PC-9 (cell line): ENCODE measurements around the gene TTLL1. TPM values are rescaled to one million over a fixed set of nuclear protein-coding genes. Genes with fewer than 3 reads are reported as not detected.

Experiments
- Bru-seq: library from RNA; stranded (reverse); fragments of 400-500 nt; gene quantifications from one replicate; lab custom pipeline; 2021; lab: Mats Ljungman, UMichigan
- BruChase-seq, 2 experiments: library from RNA; stranded (reverse); fragments of 400-500 nt; gene quantifications; one replicate each; lab custom pipeline; 2021; lab: Mats Ljungman, UMichigan
- BruUV-seq: library from RNA; stranded (reverse); fragments of 400-500 nt; replicated peaks from 2 replicates; lab custom pipeline; 2021; lab: Mats Ljungman, UMichigan
- CTCF ChIA-PET: fragments of 300-600 bp; sonication (Branson Sonifier 250); formaldehyde crosslinking; loops from one replicate; lab custom pipeline; 2022; ENCODE audit warnings: antibody characterized with exemption; lab: Charles Lee
- POLR2A ChIA-PET: fragments of 300-600 bp; sonication (Branson Sonifier 250); formaldehyde crosslinking; loops from one replicate; lab custom pipeline; 2022; ENCODE audit warnings: antibody characterized with exemption; ENCODE audit not compliant: unreplicated experiment; lab: Charles Lee
- DNase-seq, 2 experiments: peaks; one replicate each; pipeline versions ENCODE4 v3.0.0 to v3.0.0-alpha.2; 2015 to 2022; ENCODE audit warnings: mixed read lengths in 1 of 2
- H2AFZ ChIP-seq: fragments of 200-600 bp; sonication (generic); 2 replicates; pipeline ENCODE4 v1.8.1; 2017; ENCODE audit warnings: antibody characterized with exemption
- H3F3A ChIP-seq: fragments of 200-600 bp; sonication (generic); 2 replicates; pipeline ENCODE4 v1.8.1; 2017; ENCODE audit warnings: antibody characterized with exemption, mild to moderate bottlenecking, low read depth; ENCODE audit not compliant: insufficient read depth
- H3K27ac ChIP-seq: fragments of 200-600 bp; sonication (generic); 2 replicates; pipeline ENCODE4 v1.6.1; 2016; ENCODE audit warnings: mixed run types
- H3K27me3 ChIP-seq: fragments of 200-600 bp; sonication (generic); 2 replicates; pipeline ENCODE4 v1.6.1; 2016; ENCODE audit warnings: low read depth, mixed run types; ENCODE audit not compliant: insufficient read depth
- H3K36me3 ChIP-seq: fragments of 200-600 bp; sonication (generic); 2 replicates; pipeline ENCODE4 v1.6.1; 2016; ENCODE audit warnings: low read depth, mixed run types
- H3K4me1 ChIP-seq: fragments of 200-600 bp; sonication (generic); replicated peaks from 2 replicates; pipeline ENCODE4 v1.6.1; 2016; ENCODE audit warnings: mixed run types; ENCODE audit not compliant: insufficient read depth
- H3K4me2 ChIP-seq: fragments of 200-600 bp; sonication (generic); 2 replicates; pipeline ENCODE4 v1.6.1; 2017; ENCODE audit warnings: mixed run types
- H3K4me3 ChIP-seq: fragments of 200-600 bp; sonication (generic); 2 replicates; pipeline ENCODE4 v1.6.1; 2016; ENCODE audit warnings: mixed run types
- H3K79me2 ChIP-seq: fragments of 200-600 bp; sonication (generic); 2 replicates; pipeline ENCODE4 v1.6.1; 2017; ENCODE audit warnings: low read depth, mixed run types
- H3K9me2 ChIP-seq: fragments of 200-600 bp; sonication (generic); 2 replicates; pipeline ENCODE4 v1.8.1; 2017; ENCODE audit warnings: mild to moderate bottlenecking; ENCODE audit not compliant: insufficient read depth
- H3K9me3 ChIP-seq: fragments of 200-600 bp; sonication (generic); 2 replicates; pipeline ENCODE4 v1.8.1; 2016; ENCODE audit warnings: low read depth; ENCODE audit not compliant: insufficient read depth
- H4K20me1 ChIP-seq: fragments of 200-600 bp; sonication (generic); 2 replicates; pipeline ENCODE4 v1.8.1; 2017; ENCODE audit not compliant: insufficient read depth
- CTCF ChIP-seq: fragments of 200-600 bp; sonication (generic); conservative IDR thresholded peaks from 2 replicates; pipeline ENCODE4 v1.6.1; 2017; ENCODE audit warnings: mixed run types, antibody characterized with exemption, mild to moderate bottlenecking, moderate library complexity
- EZH2 ChIP-seq: fragments of 200-600 bp; sonication (generic); IDR thresholded peaks from 2 replicates; pipeline ENCODE4 v1.8.0; 2017; ENCODE audit warnings: antibody characterized with exemption, low read depth
- intact Hi-C: fragments of 100-400 bp; cut with micrococcal nuclease; formaldehyde crosslinking; loops from one replicate; pipeline ENCODE4 v1.10.0; 2022; ENCODE audit not compliant: unreplicated experiment
- long read RNA-seq: library from polyadenylated mRNA; stranded (forward); transcript quantifications from one replicate; pipeline ENCODE4 v2.0.0, GENCODE V29; 2022
- total RNA-seq: library from RNA; stranded (reverse); gene quantifications from 2 replicates; pipeline ENCODE4 v1.2.3, GENCODE V29; 2021

The TTLL1 gene
- total RNA-seq: 7.8 and 11.2 TPM in 2 replicates
- percentile 33 among the genes with signal in this experiment for Bru-seq, nascent RNA
- percentile 33 among the genes with signal in this experiment for BruChase-seq, experiment 1, labeled RNA remaining after a 2-hour chase
- percentile 32 among the genes with signal in this experiment for BruChase-seq, experiment 2, labeled RNA remaining after a 6-hour chase
- long read RNA-seq, transcript TTLL1-201 (11 exons, 1,645 nt): major isoform, 14 of 23 reads
- long read RNA-seq, partial matches to known transcripts: 6 of 23 reads
- long read RNA-seq, other reads (novel, unspliced or antisense): 2 of 23 reads

DNA sequence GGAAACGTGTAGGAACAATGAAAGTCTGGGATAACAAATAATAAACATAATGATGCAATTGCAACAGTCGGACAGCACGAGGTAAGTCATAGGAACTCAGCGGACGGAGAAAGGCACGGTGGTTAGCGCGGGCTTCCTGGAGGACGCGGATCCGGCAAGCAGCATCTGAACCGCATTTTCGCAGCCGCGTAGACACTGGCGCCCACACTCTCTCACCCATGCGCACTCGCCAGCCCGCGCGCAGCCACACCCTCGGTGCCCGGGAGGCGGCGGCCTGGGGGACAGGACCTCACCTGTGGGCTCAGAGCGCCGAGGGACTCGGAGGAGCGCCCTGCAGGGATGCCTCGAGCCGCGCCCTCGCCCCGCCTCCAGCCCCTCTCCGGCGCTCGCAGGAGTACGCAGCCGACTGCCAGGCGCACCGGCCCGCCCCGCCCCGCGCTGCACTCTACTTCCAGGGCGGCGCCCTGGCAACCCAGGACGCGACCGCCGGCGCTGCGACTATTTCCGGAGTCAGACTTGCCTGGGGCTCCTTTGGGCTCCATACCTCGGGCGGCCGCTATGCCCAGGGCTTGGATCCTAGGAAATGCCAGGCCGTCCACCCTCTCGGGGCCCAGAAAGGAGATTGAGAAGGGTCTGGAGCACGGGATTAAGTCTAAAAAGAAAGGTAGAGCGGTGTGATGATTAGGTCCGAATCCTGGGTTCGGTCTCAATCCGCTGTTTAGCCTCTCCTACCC is at the start of gene TTLL1:
TSS of gene TTLL1 (minus strand) at position 408 of the 734 bp plus-strand sequence. CDS start 13,805 bp downstream, outside the sequence.
- CTCF ChIA-PET: no interaction called here
- no peaks in the 10 kb centered on the region for H3K36me3 ChIP-seq
- H3K79me2 ChIP-seq: no peaks in the 10 kb centered on the region
- H3K9me3 ChIP-seq: no peaks in the 10 kb centered on the region
- peak; percentile 85 to 96 for DNase-seq
- TF ChIP-seq CTCF: no peak; the same call in 1 of the 2 replicates
- TF ChIP-seq EZH2: no peak
- H3K4me1 ChIP-seq: peaks cover 7% of the 10 kb centered on the region
- H3K27me3 ChIP-seq: no peaks in the 10 kb centered on the region
- peak within 1 kb of the TSS; percentile 91 for H3K4me2 ChIP-seq
- peaks cover 39% of the 10 kb centered on the region for H3F3A ChIP-seq
- POLR2A ChIA-PET: no interaction called here
- intact Hi-C loops: loop anchor here (1.0 kb wide), 1 partner anchor 78 kb away; no protein-coding TSS in a partner anchor
- H3K9me2 ChIP-seq: no peaks in the 10 kb centered on the region
- BruUV-seq: no TSS peak
- H3K4me3 ChIP-seq: peak within 1 kb of the TSS; percentile 93
- peak within 1 kb of the TSS; percentile 70 for H3K27ac ChIP-seq
- H2AFZ ChIP-seq: peak within 1 kb of the TSS; percentile 90
- H4K20me1 ChIP-seq: 0 out of 2 replicates have a peak, but pooled peaks cover 4% of the 10 kb centered on the region

GRCh38 chr22:43136801-43137200 is 47.6 kb upstream of the TTLL1 start:
- H3K9me3 ChIP-seq: no peaks in the 10 kb centered on the region
- intact Hi-C loops: no loop called here
- TF ChIP-seq EZH2 (no peak), CTCF (no peak)
- no peak overlapping the region for H3K4me2 ChIP-seq
- CTCF ChIA-PET: no interaction called here
- no peaks in the 10 kb centered on the region for H3K9me2 ChIP-seq
- no peak for DNase-seq
- H3K27ac ChIP-seq: no peak overlapping the region
- no peak overlapping the region for H2AFZ ChIP-seq
- POLR2A ChIA-PET: no interaction called here
- BruUV-seq: no TSS peak
- H3K36me3 ChIP-seq: peaks cover 46% of the 10 kb centered on the region
- peaks cover 28% of the 10 kb centered on the region for H4K20me1 ChIP-seq
- no peaks in the 10 kb centered on the region for H3K27me3 ChIP-seq
- H3K4me3 ChIP-seq: no peak overlapping the region
- peaks cover 7% of the 10 kb centered on the region for H3K4me1 ChIP-seq
- peaks cover 34% of the 10 kb centered on the region for H3K79me2 ChIP-seq
- peaks cover 19% of the 10 kb centered on the region; the same call in 1 of the 2 replicates for H3F3A ChIP-seq

DNA sequence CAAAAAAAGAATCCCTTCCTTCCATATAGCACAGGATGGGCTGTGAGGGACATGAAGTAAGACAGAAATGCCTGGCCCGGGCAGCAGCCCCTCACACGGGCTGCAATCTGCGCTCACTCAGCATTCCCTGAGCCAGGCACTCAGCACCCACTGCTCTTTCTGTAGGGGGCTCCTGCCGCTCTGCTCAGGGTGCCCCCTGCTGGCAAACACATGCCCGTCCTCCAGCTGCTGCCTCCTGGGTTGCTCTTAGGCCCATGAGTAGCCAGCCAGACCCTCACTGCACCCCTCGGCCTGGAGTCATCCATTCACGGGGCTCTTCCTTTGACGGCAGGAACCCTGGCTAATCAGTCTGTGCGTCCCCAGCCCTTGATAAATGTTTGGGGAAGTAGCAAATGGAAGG is 47.1 kb upstream of the TTLL1 start:
- Histone ChIP-seq H3K27me3 (no peaks in the 10 kb centered on the region), H3K4me3 (no peak overlapping the region), H3K4me2 (no peak overlapping the region), H3K27ac (no peak overlapping the region), H3K36me3 (peaks cover 50% of the 10 kb centered on the region), H3K79me2 (peaks cover 29% of the 10 kb centered on the region), H4K20me1 (peaks cover 26% of the 10 kb centered on the region), H3K9me2 (no peaks in the 10 kb centered on the region), H3F3A (peaks cover 19% of the 10 kb centered on the region; the same call in 1 of the 2 replicates), H3K4me1 (peaks cover 2% of the 10 kb centered on the region), H3K9me3 (no peaks in the 10 kb centered on the region), H2AFZ (no peak overlapping the region)
- no TSS peak for BruUV-seq
- intact Hi-C loops: no loop called here
- POLR2A ChIA-PET: no interaction called here
- peak; percentile 75 for TF ChIP-seq CTCF
- TF ChIP-seq EZH2: no peak
- DNase-seq: peak; percentile 32 to 35
- CTCF ChIA-PET: no interaction called here
